GM12801 (cell line): Measurements from ENCODE around the gene PHF21A.

Experiments used
- TF ChIP-seq, protein P1 (sequence below): IDR thresholded peaks from one replicate; pipeline ENCODE4 v1.5.1; 2011; ENCODE audit warnings: control low read depth; ENCODE audit not compliant: insufficient read length; ENCODE audit errors: extremely low read depth

Gene PHF21A

DNA sequence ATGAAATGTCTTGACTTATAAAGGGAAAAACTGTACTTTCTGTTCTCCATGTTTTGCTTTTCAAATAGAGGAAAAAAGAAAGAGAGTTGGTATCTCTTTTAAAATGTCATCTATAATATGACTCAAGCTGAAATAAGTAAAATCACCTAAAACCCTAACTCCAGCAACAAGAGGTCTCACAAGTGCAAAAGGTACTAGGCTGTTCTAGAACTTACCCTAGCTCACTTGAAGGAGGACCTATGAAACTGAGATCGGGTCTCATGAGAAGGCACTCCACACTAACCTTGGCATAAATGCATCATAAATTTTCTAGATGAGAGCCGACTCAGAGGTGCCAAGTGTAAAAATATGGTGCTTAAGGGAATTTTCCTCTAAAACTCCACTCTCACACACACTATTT, 63.8 kb downstream of the PHF21A start:
- TF ChIP-seq, protein P1, sequence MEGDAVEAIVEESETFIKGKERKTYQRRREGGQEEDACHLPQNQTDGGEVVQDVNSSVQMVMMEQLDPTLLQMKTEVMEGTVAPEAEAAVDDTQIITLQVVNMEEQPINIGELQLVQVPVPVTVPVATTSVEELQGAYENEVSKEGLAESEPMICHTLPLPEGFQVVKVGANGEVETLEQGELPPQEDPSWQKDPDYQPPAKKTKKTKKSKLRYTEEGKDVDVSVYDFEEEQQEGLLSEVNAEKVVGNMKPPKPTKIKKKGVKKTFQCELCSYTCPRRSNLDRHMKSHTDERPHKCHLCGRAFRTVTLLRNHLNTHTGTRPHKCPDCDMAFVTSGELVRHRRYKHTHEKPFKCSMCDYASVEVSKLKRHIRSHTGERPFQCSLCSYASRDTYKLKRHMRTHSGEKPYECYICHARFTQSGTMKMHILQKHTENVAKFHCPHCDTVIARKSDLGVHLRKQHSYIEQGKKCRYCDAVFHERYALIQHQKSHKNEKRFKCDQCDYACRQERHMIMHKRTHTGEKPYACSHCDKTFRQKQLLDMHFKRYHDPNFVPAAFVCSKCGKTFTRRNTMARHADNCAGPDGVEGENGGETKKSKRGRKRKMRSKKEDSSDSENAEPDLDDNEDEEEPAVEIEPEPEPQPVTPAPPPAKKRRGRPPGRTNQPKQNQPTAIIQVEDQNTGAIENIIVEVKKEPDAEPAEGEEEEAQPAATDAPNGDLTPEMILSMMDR = no peak

DNA sequence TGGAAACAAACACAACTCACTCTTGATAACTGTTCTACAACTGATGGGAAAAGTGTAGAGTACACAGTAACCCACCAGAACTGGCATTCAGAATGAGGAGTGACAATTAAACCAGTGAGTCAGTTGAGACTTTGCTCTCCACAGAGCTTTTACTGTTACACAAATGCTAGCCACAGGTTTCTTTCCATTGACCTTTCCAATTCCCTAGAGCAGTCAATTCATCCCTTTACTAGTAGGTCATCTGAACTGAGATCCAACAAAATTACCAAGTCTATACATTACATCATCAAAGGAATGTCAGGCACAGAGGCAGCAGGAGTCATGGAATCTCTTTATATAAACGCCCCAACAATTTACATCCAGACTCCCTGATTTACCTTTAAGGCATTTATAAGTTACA, 65.9 kb downstream of the PHF21A start:
- TF ChIP-seq, protein P1 = no peak

DNA sequence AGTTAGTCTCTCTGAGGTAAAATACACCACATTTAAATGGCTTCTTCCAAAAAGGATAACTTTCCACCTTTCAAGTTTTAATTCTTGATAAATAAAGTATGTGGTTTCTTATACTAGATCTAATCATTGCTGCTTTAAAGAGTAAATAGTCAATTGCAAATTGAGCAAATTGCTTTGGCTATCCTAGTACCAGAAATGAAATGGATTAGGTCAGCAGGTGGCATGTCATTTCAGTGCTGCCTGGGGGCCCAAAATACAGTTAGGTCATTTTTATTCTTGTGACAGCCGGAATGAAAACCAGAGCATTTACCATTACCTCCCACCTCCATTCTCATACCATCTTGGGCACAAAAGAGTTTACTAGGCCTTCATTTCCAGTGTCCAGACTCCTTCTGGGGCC, 70.2 kb downstream of the PHF21A start:
- TF ChIP-seq, protein P1 = no peak

DNA sequence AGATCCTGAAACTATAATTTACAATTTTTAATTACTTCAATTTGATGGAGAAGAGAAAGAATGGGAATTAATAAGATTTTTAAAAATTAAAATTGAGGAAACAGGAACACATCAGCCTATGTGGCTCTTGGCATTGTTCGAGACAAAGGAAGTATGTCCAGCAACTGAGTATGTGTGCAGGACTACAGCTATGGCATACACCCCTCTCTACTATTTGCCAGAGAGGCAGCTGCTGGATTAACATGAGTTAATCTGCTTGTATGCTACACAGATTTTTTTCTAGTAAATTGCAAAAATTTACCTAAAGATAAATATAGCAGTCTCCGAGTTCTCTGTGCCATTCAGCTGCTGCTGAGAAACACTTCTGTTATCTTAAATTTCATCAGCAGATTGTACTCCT, 70.6 kb downstream of the PHF21A start:
- TF ChIP-seq, protein P1 = no peak

DNA sequence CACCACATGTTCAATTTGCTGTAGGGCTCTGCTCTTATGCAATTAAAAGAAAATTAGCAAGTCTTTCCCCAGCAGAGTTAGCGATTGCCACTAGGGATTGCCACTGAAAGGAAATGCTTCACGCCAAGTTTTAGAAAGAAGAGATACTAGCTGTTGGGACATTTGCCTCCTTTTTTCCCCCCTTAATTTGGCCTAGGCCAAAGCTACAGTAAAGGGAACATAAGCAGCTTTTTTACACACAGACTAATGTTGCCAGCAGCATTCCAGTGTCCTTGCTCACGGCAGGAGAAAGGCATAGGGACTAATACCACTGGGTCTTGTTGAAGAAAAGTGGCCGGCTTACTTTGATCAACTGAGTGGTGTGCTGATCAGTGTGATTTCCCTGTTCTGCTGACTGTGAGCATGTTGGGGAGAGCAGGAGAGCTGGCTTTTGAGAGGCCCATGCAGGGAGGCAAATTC, 71.2 kb downstream of the PHF21A start:
- TF ChIP-seq, protein P1 = no peak

DNA sequence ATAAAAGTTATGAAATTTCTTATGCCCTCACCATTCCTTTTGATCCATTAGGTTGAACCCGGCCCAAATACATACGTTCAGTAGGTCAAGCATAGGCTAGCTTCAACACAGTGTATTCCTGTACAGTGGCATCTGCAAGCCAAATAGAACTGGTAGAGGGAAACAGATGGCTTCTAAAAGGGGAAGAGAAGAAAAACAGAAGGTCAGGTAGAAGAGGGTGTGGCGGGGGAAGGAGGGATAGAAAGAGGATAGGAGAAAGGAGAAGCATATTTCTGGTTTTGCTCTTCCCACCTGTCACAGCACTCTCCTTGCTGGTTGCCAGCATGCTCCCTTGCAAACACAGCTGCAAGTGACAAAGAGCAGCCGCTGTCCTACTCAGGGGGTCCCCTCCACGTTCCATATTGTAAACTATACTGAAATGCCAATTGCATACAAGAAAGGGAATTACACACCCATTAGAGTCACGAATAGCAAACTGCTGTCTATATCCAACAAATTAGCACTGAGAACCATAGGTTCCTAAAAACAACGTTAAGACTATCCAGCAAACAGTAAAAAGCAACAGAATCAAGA, 71.8 kb downstream of the PHF21A start:
- TF ChIP-seq, protein P1 = no peak

DNA sequence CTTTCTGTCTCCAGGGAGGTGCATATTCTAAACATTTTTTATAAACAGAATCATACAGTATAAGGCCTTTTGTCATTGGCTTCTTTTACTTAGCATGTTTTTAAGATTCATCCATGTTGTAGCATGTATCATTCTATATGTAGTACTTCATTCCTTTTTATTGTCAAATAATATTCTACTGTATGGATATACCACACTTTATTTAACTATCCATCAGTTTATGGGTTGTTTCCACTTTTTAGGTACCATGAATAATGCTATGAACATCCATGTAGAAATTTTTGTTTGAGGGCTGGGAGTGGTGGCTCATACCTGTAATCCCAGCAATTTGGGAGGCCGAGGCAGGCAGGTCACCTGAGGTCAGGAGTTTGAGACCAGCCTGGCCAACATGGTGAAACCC, 73.1 kb downstream of the PHF21A start:
- TF ChIP-seq, protein P1 = no peak
